Measurements from ENCODE around the gene USP46. TPM values are rescaled to one million over a fixed set of nuclear protein-coding genes. Genes with fewer than 3 reads are reported as not detected.

The USP46 gene
- total RNA-seq, 1 donor from 2014 or later: 7.5 TPM

DNA sequence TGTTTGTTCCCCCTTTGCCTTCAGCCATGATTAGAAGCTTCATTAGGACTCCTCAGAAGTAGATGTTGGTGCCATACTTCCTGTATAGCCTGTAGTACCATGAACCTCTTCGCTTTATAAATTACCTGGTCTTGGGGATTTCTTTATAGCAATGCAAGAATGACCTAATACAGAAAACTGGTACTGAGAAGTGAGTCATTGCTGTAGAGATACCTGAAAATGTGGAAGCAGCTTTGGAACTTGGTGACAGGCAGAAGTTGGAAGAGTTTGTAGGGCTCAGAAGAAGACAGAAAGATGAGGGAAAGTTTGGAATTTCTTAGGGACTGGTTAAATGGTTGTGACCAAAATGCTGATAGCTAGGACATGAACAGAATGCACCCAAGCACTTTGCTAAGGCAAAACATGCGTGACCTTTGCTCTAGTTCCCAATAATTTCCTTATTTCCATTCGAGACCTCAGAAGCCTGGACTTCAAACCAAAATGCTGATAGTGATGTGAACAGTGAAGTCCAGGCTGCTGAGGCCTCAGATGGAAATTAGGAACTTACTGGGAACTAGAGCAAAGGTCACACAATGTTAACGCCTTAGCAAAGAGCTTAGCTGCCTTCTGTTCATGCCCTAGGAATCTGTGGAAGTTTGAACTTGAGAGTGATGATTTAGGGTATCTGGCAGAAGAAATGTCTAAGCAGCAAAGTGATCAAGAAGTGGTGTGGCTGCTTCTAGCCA, 3.0 kb upstream of the USP46 start:
- H3K4me3 ChIP-seq: no peak overlapping the region
- H3K27ac ChIP-seq: no peak overlapping the region
- DNase-seq (ENCODE audit: low spot score in 2 of 2): no peak
- H3K36me3 ChIP-seq: no peaks in the 10 kb centered on the region
- H3K27me3 ChIP-seq: no peaks in the 10 kb centered on the region
- no peaks in the 10 kb centered on the region for H3K9me3 ChIP-seq
- intact Hi-C loops (cut with DNase I): no loop called here
- peaks cover 0 to 9% of the 10 kb centered on the region in 2 donors for H3K4me1 ChIP-seq
- TF ChIP-seq, protein P1, sequence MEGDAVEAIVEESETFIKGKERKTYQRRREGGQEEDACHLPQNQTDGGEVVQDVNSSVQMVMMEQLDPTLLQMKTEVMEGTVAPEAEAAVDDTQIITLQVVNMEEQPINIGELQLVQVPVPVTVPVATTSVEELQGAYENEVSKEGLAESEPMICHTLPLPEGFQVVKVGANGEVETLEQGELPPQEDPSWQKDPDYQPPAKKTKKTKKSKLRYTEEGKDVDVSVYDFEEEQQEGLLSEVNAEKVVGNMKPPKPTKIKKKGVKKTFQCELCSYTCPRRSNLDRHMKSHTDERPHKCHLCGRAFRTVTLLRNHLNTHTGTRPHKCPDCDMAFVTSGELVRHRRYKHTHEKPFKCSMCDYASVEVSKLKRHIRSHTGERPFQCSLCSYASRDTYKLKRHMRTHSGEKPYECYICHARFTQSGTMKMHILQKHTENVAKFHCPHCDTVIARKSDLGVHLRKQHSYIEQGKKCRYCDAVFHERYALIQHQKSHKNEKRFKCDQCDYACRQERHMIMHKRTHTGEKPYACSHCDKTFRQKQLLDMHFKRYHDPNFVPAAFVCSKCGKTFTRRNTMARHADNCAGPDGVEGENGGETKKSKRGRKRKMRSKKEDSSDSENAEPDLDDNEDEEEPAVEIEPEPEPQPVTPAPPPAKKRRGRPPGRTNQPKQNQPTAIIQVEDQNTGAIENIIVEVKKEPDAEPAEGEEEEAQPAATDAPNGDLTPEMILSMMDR (IDR thresholded peaks at IDR 0.05): no peak

DNA sequence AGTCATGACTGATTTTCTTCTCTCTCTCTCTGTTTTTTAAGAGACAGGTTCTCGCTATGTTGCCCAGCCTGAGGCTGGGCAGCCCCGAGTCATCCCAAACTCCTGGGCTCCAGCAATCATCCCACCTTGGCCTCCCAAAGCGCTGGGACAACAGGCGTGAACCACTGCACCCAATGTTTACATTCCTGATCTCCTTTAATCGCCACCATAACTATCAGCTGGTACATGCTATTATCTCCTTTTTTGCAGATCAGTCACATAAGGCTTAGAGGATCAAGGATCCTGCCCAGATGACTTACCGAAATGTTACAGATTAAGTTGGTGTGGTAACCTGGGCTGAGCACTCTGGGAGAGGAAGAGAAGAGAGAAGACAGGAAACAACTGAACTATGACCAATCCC, 1.5 kb upstream of the USP46 start:
- Histone ChIP-seq H3K27me3 (no peaks in the 10 kb centered on the region), H3K4me1 (peaks cover 0 to 9% of the 10 kb centered on the region in 2 donors), H3K27ac (no peak overlapping the region), H3K4me3 (no peak overlapping the region), H3K36me3 (no peaks in the 10 kb centered on the region), H3K9me3 (no peaks in the 10 kb centered on the region)
- no peak for DNase-seq (ENCODE audit: low spot score in 2 of 2)
- intact Hi-C loops (cut with DNase I): loop anchor here (1.0 kb wide), 1 partner anchor 52 kb away; no protein-coding TSS in a partner anchor
- TF ChIP-seq, protein P1 (IDR thresholded peaks at IDR 0.05): no peak

DNA sequence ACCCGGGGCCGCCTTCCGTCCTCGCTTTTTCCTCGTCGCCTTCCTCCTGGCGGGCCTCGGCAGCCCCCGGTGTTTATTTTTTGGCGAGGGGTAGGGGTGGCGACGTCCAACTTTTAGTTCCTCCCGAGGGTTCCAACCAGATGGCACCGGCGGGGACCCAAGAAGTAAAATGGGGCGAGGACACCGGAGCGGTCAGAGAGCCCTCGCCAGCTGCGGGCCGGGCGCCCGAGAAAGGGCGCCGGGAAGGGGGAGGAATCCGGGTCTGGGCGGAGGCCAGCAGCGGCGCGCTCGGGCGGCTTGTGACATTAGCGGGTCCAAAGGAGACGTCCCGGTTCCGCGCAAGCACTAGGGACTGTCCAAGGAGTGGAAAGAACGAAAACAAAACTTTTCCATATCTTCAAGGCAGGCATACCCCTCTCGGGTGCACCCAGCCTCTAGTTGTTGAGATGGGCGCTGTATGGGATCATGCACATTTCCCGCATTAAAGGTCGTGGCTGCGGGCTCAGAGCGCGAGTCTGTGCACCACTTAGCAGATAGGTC, 691 bp upstream of the USP46 start:
- Histone ChIP-seq H3K9me3 (no peaks in the 10 kb centered on the region), H3K4me3 (peak overlapping the region; percentile 75 to 97), H3K36me3 (no peaks in the 10 kb centered on the region), H3K27me3 (no peaks in the 10 kb centered on the region), H3K27ac (peak overlapping the region; percentile 95 to 96), H3K4me1 (peaks cover 0 to 9% of the 10 kb centered on the region in 2 donors)
- peak in 1 of 2 donors; percentile 84 for DNase-seq (ENCODE audit: low spot score in 2 of 2)
- TF ChIP-seq, protein P1 (IDR thresholded peaks at IDR 0.05): no peak
- intact Hi-C loops (cut with DNase I): loop anchor here (1.0 to 10.0 kb wide), 8 partner anchors 17 to 707 kb away; partner anchors contain the start of genes SCFD2 and SGCB

DNA sequence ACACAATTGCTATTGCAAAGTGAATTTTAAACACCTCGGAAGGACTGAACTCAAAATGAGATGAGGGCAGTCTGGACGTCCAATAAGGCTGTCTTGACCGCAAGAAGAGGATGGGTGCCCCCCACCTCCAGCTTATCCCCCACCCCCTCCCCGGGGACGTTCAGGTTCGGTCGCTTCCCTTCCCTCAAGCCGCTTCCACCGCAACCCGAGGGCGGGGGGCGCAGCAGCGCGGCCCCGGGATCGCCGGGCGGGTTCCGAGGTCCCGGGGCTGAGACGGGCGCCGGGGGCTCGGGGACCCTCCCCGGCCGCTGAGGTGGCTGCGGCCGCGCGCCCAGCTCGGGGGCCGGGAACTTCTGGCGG, 480 bp downstream of the USP46 start:
- TF ChIP-seq, protein P1 (IDR thresholded peaks at IDR 0.05): no peak
- intact Hi-C loops (cut with DNase I): loop anchor here (1.0 to 10.0 kb wide), 7 partner anchors 16 to 708 kb away; partner anchors contain the start of genes SCFD2 and SGCB
- Histone ChIP-seq H3K36me3 (no peaks in the 10 kb centered on the region), H3K4me3 (peak overlapping the region; percentile 75 to 97), H3K27me3 (no peaks in the 10 kb centered on the region), H3K27ac (peak overlapping the region; percentile 95 to 96), H3K4me1 (peaks cover 0 to 9% of the 10 kb centered on the region in 2 donors), H3K9me3 (no peaks in the 10 kb centered on the region)
- no peak for DNase-seq (ENCODE audit: low spot score in 2 of 2)

DNA sequence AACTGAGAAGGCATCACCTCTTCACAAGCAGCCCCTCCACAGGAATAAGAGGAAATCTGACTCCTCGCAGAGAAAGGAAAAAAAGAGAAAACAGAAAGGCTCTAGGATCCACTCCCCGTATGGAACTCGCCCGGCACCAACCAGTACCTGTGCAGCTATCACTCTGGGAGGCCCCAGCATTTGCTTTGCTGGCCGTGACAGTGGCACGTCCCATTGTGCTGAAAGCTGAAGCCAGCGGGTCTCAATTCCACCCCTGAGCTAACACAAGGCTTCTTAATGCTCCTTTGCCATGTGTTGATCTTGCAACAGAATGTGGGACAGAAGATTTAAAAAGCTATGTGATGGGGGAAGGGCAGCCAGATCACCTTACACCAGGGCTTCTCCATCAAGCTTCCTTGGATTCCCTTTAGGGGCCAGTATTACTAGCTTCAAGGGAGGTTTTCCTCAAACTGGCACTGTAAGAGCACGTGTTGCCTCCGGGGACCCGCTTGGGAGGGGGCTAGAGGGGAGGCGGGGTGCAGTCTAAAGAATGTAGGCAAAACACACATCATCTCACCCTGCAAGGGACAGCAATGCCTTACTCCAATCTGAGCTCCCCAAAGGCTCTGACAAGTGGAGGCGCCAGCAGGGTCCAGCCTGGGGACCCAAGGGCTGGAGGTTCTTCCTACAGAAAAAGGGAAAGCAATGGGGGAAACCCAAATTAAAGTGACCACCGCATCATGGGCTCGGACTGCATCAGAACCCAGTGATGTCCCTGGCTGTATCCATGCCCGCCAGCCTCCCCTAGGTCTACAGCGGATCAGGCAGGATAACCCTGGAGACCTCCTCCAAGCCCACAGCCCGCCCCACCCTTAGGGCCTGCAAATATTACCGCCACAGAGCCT, 1.2 kb downstream of the USP46 start:
- DNase-seq (ENCODE audit: low spot score in 2 of 2): no peak
- Histone ChIP-seq H3K27me3 (no peaks in the 10 kb centered on the region), H3K4me3 (peak overlapping the region; percentile 75 to 97), H3K4me1 (peaks cover 0 to 9% of the 10 kb centered on the region in 2 donors), H3K36me3 (no peaks in the 10 kb centered on the region), H3K27ac (peak overlapping the region; percentile 95 to 96), H3K9me3 (no peaks in the 10 kb centered on the region)
- intact Hi-C loops (cut with DNase I): loop anchor here (1.0 to 10.0 kb wide), 7 partner anchors 15 to 709 kb away; partner anchors contain the start of genes SCFD2 and SGCB
- TF ChIP-seq, protein P1 (IDR thresholded peaks at IDR 0.05): no peak
